Hematopoietic multipotent progenitor cell treated with erythropoietin and hydrocortisone succinate and interleukin-3 and kit ligand, for 15 days (in vitro differentiated cells): Measurements from ENCODE around the gene SERPINA6.
"Not testable (repeated sequence)": the region's sequence is repeated elsewhere in the genome, so short reads cannot be mapped to it uniquely, and the experiment has no call there.

Experiments
- DNase-seq: peaks from one replicate; pipeline ENCODE4 v3.0.0-alpha.2; 2015; ENCODE audit warnings: low spot score

Gene SERPINA6

DNA sequence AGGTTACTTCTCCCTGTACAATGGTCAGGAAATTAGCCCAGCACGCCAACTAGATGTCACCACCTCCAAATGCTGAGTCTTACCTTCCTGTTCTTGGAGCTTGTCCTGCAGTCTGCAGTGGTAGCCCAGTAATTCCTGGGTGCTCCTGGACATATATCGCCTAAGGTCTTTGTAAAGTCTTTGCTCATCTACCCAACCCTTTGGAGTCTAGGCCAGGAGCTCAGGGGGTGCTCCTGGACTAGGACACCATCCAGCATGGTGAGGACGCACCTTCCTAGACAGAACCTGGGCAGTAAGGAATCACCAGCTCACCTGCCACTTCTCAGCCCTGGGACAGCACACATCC is 30.6 kb downstream of the SERPINA6 start:
- no peak for DNase-seq

GRCh38 chr14:94291906-94292525 is 31.1 kb downstream of the SERPINA6 start:
- DNase-seq: no peak

GRCh38 chr14:94291159-94291905 is 31.8 kb downstream of the SERPINA6 start:
- DNase-seq: no peak

- DNase-seq: no peak
These were observed 32.9 kb downstream of the SERPINA6 start for GRCh38 chr14:94290197-94290596.

DNA sequence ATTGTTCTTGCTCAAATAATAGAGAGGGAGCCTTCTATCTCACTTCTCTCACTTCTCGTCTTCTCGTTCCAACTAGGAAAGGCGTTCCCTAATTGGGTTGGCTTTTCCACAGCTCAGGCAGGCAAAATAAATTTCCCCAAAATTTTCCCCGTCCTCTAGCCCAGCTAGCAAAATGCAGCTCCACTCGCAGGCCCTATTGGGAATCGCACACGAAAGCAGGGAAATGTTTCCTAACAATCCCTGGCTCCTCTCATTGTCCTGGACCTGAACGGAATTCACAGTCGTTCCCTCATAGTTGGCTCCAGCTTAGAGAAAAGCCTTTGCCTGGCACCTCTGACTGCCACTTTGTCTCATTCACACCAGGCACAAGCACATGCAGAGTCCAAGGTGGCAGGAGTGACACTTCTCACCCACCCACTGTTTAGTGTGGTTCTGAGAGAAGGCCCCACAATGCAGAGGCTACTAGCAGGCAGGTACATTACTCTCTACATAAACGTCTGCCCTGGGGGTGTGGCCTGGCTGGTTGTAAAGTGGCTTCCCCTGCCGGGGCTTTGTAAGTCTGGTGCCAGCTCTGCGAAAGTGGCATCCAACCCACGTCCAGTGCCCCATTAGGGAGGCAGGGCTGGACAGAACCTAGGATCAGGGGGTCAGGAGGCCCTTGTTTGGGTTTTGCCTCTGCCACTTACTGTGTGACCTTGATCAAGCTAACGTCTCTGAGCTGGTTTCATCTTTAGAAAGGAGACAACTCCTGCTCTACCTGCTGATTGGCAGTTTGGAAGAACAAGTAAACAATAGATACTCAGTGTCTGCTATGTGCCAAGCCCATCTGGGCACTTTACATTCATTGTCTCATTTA is 34.3 kb downstream of the SERPINA6 start:
- DNase-seq: no peak

GRCh38 chr14:94285158-94285557 is 38.0 kb downstream of the SERPINA6 start:
- no peak for DNase-seq

DNA sequence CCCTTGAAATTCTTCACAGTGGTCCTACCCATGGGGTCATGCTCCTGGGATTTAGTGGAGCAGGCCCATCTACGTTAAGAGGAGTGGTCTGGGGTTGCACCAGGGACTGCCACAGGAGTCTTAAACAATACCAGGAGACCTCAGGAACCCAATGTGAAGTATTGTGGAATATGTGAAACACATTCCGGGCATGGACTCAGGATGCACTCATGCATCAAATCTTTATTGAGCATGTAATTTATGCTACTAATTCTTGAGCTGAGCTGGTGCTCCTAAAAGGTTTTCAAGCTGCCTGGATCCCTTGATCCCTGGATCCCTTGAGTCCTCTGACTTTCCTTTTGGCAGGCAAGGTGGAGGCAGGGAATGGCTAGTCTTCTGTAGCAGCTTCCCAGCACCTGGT is 38.9 kb downstream of the SERPINA6 start:
- no peak for DNase-seq

GRCh38 chr14:94282991-94283723 is 40.0 kb downstream of the SERPINA6 start:
- no peak for DNase-seq

DNA sequence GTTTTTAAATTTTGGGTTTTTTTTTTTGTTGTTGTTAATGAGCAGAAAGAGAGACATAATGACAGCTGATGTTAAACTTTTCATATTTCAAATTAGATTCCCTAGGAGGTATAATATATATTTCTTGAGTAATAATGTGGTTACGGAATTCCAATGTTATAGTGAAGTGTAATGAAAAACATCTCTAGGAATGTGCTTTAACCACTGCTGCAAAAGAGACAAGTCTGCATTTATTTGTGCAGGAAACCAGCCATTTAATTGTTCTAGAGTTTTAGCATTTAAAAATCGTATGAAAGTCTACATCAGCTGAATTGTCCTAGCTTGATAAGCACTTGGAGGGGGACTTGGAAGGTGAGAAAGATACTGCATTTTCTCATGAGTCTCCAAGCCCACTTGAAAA is 44.4 kb downstream of the SERPINA6 start:
- DNase-seq: no peak

GRCh38 chr14:94276898-94277561 is 46.1 kb downstream of the SERPINA6 start:
- DNase-seq: not testable (repeated sequence)

DNA sequence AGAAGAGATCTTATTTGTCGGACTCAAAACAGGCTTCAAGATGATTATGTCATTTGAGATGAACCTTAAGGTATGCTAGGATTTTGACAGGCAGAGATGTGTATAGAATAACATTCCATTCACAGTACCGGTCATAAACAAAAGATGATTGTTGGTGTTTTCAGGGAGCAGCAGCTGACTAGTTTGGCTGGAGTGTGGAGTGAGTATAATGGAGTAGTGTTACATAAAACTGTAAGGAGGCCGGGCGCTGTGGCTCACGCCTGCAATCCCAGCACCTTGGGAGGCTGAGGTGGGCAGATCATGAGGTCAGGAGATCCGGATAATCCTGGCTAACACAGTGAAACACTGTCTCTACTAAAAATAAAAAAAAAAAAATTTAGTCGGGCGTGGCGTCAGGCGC is 54.0 kb downstream of the SERPINA6 start:
- no peak for DNase-seq

DNA sequence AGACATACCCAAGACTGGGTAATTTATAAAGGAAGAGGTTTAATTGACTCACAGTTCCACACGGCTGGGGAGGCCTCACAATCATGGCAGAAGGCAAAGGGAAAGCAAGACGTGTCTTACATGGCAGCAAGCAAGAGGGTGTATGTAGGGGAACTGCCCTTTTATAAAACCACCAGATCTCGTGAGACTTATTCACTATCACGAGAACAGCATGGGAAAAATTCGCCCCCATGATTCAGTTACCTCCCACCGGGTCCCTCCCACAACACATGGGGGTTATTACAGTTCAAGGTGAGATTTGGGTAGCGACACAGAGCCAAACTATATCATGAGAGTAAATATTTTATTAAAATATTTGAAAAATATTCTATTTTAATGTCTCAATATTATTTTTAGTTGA is 54.6 kb downstream of the SERPINA6 start:
- DNase-seq: not testable (repeated sequence)

DNA sequence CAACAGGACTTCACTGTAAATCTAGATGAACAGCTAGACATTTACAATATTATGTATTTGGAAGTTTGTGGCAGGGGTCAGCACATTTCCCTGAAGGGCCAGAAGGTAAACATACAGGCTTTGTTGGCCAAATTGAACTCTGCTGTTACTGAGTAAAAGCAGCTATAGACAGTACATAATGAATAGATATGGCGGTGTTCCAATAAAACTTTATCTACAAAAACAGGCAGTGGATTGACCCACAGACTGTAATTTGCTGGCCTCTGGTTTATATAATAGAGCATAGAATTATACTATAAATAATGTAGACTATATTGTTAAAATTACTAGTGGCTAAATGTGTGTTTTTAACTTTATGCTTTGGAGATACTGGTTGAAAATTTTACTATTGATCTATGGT is 55.8 kb downstream of the SERPINA6 start:
- no peak for DNase-seq

- not testable (repeated sequence) for DNase-seq
These were observed 58.9 kb downstream of the SERPINA6 start for GRCh38 chr14:94264195-94264594.
